GM19193 (cell line): ENCODE data around the gene NHERF2.

ENCODE experiments used
- POLR2A ChIP-seq: IDR thresholded peaks from 4 replicates; pipeline ENCODE4 v1.6.1; 2011; ENCODE audit not compliant: insufficient read depth, insufficient read length; ENCODE audit errors: extremely low read depth

The NHERF2 gene

DNA sequence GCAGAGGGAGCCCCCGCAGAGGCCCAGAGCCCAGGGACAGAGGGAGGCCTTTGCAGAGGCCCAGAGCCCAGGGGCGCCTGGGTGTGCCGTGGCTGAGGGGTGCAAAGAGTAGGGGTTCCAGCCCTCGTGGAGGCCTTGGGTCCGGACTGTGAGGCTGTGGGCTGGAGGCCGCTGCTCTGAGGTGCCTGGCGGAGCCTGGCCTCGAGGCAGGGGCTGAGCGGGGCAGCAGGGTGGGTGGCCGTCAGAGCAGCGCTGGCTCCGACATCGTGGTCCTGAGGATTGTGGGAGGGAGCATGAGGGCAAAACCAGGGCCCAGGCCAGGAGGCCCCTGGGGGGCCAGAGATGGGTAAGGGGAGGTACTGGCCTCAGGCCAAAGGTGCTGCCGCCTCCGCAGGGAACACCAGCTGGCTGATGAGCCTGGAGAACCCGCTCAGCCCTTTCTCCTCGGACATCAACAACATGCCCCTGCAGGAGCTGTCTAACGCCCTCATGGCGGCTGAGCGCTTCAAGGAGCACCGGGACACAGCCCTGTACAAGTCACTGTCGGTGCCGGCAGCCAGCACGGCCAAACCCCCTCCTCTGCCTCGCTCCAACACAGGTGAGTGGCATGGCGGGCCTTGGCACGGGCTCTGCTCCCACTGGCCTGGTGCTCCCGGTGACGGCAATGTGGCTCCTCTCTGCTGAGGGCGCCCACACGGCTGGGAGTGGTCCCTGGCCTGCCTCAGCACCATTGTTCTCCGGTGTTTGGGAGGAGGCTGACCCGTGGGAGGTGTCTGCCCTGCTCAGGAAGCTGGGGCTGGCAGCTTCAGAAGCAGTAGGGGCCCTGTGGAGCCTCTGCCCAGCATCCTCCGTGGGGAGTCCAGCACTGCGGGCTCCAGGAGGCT lies 54.7 kb downstream of the NHERF2 start:
- TF ChIP-seq POLR2A, result no peak

DNA sequence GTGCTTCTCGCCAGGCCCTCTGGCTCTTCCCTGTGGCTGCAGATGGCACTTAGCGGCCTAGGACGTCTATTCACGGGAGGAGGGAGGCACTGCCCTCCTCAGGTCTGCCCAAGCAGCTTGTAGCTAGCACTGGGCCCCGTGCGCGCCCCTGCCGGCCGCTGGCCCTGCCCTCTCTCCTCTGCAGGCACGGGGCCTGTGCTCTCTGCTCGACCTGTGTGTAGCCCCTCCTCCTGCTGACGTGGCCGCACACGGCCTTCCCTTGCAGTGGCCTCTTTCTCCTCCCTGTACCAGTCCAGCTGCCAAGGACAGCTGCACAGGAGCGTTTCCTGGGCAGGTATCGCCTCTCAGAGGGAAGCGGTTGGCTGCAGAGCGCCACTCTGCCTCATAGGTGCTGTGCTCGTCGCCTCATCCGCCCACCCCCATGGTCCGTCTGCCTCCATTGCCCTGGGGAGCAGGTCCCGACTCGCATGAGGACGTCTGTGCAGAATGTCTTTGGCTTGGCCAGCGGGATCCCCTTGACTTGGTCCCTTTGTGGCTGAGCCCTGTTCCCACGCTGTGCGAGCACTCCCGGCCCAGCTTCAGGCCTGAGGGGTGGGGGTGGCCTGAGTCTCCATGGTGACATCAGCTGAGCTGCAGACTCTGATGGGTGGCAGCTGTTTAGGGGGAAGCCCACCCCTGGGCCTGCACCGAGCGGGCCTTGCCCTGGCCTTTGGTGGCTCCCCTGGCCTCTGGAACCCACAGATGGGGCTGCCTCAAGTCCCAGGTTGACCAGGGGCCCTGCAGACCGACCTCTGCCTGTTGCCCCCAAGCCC lies 55.7 kb downstream of the NHERF2 start:
- no peak for TF ChIP-seq POLR2A

DNA sequence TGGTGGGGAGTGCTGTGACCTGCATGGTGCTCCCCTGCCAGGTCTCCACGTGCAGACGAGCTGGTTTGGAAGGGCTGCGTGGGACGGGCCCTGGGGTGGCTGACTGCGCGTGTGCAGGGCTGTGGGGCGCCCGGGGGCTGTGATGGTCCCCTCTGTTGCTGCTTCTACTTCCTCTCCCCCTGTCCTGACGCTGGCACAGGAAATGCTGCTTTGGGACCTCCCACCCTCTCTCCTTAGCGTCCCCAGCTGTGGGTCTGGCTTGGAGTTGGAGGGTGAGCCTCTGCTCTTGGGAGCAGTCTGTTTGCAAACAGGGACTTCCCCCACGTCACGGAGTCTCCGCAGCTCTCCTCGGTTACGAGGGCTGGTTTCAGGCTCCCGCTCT lies 56.3 kb downstream of the NHERF2 start:
- no peak for TF ChIP-seq POLR2A

- no peak for TF ChIP-seq POLR2A
These were observed 56.7 kb downstream of the NHERF2 start for GRCh38 chr16:2083409-2083808.

- no peak for TF ChIP-seq POLR2A
These were observed 57.4 kb downstream of the NHERF2 start for GRCh38 chr16:2083876-2084780.

- no peak for TF ChIP-seq POLR2A
These were observed 58.4 kb downstream of the NHERF2 start for GRCh38 chr16:2084895-2085625.

DNA sequence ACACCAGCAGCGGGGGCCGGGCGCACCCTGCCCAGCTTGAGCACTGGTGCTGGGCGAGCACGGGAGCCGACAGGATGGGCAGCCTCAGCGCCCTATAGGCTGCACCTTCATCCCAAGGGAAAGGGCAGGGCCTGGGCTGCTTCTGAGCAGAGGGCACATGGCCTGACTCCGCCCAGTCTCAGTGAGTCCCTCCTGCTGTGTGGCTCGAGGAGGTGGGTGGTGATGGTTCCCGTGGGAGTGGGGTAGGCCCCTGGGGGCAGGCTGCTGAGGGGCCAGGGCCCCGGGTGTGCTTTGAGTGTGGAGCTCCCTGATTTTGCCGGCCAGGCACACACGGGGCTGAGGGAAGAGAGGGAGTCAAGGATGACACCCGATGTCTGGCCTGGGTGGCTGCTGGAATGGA lies 59.0 kb downstream of the NHERF2 start:
- TF ChIP-seq POLR2A, result no peak

DNA sequence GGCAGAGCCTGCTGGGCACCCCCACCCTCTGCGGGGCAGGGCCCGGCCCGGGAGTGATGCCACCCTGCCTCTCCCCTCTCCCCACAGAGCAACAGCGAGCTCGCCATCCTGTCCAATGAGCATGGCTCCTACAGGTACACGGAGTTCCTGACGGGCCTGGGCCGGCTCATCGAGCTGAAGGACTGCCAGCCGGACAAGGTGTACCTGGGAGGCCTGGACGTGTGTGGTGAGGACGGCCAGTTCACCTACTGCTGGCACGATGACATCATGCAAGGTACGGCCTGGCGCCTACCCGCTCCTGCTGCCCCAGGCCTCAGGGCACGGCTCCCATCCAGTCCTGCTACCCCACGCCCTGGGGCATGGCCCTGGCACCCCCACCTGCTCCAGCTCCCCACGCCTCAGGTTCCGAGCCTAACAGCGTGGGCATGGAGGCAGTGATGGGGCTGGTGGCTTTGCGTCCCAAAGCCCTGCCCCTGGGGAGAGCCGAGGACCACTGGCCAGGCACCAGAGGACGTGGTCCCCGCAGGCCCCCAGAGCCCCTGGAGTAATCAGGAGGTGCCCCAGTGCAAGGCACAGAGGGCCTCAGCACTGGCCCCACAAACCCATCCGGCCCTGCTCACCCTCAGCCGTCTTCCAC lies 59.5 kb downstream of the NHERF2 start:
- TF ChIP-seq POLR2A, result no peak

DNA sequence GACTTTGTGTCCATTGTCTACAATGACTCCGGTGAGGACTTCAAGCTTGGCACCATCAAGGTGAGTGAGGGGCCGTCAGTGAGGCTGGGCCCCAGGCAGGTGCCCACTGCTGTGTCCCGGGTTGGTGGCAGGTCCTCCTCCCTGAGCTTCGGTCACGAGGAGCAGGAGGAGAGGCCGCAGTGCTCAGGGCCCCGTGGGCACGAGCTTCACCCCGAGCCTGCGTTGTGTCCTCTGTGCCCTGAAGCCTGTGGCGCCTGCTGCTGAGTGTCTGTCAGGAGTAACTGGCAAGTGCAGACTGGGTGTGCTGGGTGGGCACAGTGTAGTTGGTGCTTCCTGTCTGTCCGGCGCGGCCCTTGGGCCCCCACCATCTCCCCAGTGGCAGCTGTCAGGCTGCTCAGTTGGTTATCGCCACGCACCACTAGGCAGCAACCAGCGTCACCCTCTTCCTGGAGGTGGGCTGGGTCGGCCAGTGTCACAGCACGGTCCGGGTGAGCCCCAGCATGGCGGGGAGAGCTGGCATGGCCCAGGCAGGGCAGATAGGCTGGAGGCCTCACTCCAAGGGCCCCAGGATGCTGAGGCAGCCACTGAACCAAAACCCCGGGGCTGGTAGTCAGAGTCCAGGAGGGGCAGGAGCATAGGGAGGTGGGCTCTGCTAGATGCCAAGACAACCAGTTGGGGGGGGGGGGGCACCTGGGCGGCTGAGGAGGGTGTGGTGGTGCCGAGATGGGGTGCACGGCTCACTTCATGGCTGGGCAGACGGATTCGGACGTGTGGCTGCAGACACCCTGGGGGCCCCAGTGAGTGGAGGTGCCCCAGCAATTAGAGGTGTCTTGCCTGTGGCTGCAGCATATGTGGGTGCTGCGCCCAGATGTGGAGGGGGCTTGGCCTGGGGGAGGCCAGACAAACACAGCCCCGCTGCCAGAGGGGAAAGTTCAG lies 60.4 kb downstream of the NHERF2 start:
- TF ChIP-seq POLR2A, result no peak

DNA sequence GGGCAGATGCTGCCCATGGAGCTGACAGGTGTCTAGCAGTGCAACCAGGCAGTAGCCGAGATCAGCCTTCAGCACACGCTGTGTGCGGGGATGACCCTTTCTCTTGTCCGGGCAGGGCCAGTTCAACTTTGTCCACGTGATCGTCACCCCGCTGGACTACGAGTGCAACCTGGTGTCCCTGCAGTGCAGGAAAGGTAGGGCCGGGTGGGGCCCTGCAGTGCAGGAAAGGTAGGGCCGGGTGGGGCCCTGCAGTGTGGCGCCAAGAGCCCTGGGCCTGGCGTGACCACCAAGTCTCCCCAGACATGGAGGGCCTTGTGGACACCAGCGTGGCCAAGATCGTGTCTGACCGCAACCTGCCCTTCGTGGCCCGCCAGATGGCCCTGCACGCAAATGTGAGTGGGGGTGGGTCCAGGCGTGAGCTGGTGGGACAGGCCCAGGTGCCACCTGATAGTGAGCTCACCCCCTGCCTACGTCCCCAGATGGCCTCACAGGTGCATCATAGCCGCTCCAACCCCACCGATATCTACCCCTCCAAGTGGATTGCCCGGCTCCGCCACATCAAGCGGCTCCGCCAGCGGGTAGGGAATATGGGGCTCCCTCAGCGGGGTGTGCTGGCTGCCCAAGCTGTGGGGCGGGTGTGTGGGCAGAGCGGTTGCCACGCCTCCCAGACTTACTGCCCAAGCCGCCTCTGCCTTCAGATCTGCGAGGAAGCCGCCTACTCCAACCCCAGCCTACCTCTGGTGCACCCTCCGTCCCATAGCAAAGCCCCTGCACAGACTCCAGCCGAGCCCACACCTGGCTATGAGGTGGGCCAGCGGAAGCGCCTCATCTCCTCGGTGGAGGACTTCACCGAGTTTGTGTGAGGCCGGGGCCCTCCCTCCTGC lies 61.3 kb downstream of the NHERF2 start:
- TF ChIP-seq POLR2A, result no peak
